ENCODE data around the gene CLASP1.
"Not testable (repeated sequence)": the region's sequence is repeated elsewhere in the genome, so short reads cannot be mapped to it uniquely, and the experiment has no call there.

The CLASP1 gene

GRCh38 chr2:121659933-121660332, 10.7 kb upstream of the CLASP1 start:
- no peak for DNase-seq

- not testable (repeated sequence) for DNase-seq
Measured at GRCh38 chr2:121658393-121658792, 9.1 kb upstream of the CLASP1 start.

- DNase-seq: no peak
Measured at GRCh38 chr2:121653035-121653434, 3.8 kb upstream of the CLASP1 start.

- DNase-seq: peak; percentile 23
Measured at GRCh38 chr2:121650315-121650930, 1.2 kb upstream of the CLASP1 start.

GRCh38 chr2:121649596-121650314, 493 bp upstream of the CLASP1 start:
- peak; percentile 98 for DNase-seq

GRCh38 chr2:121648206-121649148, 785 bp downstream of the CLASP1 start:
- peak; percentile 47 for DNase-seq

GRCh38 chr2:121647396-121647795, 1.9 kb downstream of the CLASP1 start:
- no peak for DNase-seq

GRCh38 chr2:121644715-121645114, 4.5 kb downstream of the CLASP1 start:
- DNase-seq: no peak

- DNase-seq: no peak
Measured at GRCh38 chr2:121643877-121644276, 5.4 kb downstream of the CLASP1 start.

- DNase-seq: no peak
Measured at GRCh38 chr2:121640380-121641316, 8.6 kb downstream of the CLASP1 start.

GRCh38 chr2:121639846-121640245, 9.4 kb downstream of the CLASP1 start:
- DNase-seq: not testable (repeated sequence)

GRCh38 chr2:121638333-121638732, 10.9 kb downstream of the CLASP1 start:
- no peak for DNase-seq

GRCh38 chr2:121635371-121635770, 13.9 kb downstream of the CLASP1 start:
- DNase-seq: no peak

GRCh38 chr2:121634354-121635307, 14.6 kb downstream of the CLASP1 start:
- DNase-seq: peak; percentile 46

GRCh38 chr2:121633463-121633862, 15.8 kb downstream of the CLASP1 start:
- DNase-seq: no peak

- no peak for DNase-seq
Measured at GRCh38 chr2:121627525-121628050, 21.7 kb downstream of the CLASP1 start.

GRCh38 chr2:121626777-121627524, 22.3 kb downstream of the CLASP1 start:
- no peak for DNase-seq

GRCh38 chr2:121625953-121626352, 23.3 kb downstream of the CLASP1 start:
- no peak for DNase-seq

- no peak for DNase-seq
Measured at GRCh38 chr2:121617042-121617599, 32.1 kb downstream of the CLASP1 start.

GRCh38 chr2:121613774-121614173, 35.5 kb downstream of the CLASP1 start:
- DNase-seq: no peak

Measured in activated CD4-positive, alpha-beta T cell treated with anti-CD3 and anti-CD28 coated beads, Interleukin-2, Interleukin-6, amounts not matched to agents 100 ng/mL and 50 ng/mL, durations not matched to agents 16 hours and 8 hours (primary cell).